GM12865 (cell line): ENCODE data around the gene MYOF.

Source experiments
- DNase-seq: peaks from one replicate; pipeline ENCODE4 v3.0.0; 2010; ENCODE audit warnings: low read depth
- H3K4me3 ChIP-seq: 2 replicates; pipeline ENCODE4 v1.5.1; 2011; ENCODE audit warnings: mild to moderate bottlenecking, low read depth, low read length, control low read depth
- TF ChIP-seq, protein P1 (sequence below): IDR thresholded peaks from 2 replicates; pipeline ENCODE4 v1.5.1; 2011; ENCODE audit warnings: low read length, control low read depth, low read depth, inconsistent platforms; ENCODE audit not compliant: insufficient read depth; ENCODE audit errors: missing control alignments

MYOF gene

DNA sequence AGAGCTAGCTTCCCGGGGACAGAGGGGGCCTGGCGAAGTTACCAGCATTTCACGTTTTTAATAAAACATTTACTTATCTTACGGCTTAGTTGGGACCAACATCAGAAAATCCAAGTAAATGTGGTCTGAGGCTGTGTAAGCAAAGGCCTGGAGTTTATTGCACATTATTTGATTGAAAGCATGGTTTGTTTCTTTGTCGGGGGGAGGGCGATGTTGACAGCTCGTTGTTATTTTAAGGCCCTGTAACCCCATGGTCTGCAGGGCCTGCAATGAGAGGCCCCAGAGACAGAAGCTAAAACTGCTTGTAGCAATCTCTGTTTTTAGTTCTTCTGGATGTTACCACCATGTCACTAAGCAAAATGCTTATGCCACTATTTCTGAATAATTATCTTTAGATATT, 88.9 kb downstream of the MYOF start:
- TF ChIP-seq, protein P1, sequence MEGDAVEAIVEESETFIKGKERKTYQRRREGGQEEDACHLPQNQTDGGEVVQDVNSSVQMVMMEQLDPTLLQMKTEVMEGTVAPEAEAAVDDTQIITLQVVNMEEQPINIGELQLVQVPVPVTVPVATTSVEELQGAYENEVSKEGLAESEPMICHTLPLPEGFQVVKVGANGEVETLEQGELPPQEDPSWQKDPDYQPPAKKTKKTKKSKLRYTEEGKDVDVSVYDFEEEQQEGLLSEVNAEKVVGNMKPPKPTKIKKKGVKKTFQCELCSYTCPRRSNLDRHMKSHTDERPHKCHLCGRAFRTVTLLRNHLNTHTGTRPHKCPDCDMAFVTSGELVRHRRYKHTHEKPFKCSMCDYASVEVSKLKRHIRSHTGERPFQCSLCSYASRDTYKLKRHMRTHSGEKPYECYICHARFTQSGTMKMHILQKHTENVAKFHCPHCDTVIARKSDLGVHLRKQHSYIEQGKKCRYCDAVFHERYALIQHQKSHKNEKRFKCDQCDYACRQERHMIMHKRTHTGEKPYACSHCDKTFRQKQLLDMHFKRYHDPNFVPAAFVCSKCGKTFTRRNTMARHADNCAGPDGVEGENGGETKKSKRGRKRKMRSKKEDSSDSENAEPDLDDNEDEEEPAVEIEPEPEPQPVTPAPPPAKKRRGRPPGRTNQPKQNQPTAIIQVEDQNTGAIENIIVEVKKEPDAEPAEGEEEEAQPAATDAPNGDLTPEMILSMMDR, result no peak
- no peak for DNase-seq
- H3K4me3 ChIP-seq, result no peak overlapping the region

DNA sequence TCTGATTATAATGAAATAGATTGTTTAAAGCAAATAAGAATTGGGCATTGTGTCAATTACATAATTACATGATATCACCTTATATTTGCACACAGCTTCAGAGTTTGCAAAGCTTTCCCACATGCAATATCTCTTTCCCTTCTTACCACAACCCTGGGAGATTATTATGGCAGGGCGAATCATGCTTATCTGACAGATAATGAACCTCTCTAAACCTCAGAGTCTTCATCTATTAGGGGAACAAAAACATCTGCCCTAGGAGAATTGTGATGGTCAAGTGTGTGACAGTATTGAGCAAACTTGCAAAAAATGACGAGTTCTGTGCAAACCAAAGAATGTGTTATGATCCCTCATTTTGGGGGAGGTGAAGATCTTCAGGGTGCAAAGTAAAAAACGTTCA, 90.0 kb downstream of the MYOF start:
- no peak for DNase-seq
- H3K4me3 ChIP-seq, result no peak overlapping the region
- TF ChIP-seq, protein P1, result no peak

DNA sequence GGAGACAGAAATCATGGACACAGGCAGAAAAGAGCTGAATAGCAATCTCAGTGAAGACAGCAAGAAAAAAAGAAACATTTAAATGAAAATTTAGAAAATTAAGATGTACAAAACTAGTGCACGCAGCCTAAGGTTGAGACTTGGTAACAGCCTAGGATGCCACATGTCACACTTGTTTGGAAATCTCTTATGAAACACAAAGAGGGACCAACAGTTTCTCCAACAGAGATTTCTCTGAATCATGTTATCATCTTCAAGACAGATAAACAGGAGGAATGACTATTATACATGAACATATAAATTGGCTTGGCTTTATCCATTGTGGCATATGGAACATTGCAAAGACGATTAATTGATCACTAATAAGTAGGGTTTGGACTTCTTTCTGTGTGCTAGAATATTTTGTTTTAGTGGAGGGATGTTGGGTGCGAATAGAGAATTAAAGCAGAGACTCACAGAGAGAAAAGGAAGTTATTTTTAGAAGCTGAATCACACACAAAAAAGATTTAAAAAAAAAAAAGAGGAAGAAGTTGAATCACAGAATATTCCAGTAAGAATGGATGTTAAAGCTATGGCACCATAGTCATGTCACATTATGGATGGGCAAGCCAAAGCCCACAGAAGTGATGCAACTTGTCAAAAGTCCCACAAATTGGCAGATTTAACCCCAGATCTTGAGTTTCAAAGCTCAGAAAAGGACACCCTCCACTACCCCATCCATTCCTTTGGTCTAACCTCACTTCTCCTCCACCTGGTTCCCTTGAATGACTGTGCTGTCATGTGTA, 91.6 kb downstream of the MYOF start:
- TF ChIP-seq, protein P1, result no peak
- H3K4me3 ChIP-seq, result no peak overlapping the region
- no peak for DNase-seq

DNA sequence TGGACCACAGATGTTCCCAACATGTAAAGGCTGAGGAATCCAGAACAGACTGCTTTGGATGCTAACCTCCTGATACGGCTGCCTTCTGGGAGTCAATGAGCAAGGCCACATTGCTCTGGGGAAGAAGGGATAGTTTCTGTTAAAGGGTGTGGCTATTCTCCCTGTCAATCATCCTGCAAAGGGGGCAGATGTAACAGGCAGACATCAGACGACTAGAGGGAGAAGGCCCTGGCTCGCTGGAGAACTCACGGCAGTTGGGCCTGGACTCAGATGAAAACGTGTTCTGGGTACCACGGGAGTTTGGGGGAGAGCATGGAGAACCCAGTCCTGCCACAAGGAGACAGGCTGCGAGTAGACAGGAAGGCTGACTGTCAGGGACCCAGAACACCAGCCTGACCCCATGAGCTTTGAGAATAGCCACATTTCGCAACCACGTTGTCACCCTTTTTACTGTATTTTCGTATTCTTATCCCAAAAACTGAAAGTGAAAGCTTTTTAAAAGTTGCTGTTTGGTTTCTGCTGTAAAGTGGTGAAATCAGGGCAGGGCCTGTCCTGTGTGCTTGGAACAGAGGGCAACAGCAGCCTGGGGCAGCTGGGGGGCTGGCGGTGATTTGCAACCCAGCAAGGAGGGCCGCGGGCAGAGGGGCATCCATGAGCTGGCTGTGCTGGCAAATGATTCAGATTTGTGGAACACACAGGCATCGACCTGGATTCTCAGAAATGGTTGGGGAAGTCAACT, 95.3 kb downstream of the MYOF start:
- DNase-seq, result peak; percentile 11
- TF ChIP-seq, protein P1, result no peak
- no peak overlapping the region for H3K4me3 ChIP-seq

DNA sequence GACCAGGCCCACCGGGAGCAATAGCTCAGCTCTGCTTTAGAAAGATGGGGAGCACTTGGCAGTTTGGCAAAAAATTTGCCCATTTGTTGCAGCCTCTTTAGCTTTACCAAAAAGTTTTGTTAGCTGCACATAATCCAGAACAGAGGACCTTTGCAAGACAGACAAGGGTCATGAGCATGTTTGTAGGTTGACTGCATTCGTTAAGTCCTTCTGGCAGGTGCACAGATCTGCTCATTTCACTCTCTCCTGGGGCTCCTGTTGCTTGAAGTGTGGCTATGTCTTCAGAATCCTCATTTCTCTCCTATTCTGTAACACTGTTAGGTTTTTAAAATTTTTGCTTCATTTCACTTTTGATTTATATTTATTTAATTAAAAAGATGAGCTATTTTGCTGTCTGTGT, 96.8 kb downstream of the MYOF start:
- DNase-seq, result no peak
- TF ChIP-seq, protein P1, result no peak
- no peak overlapping the region for H3K4me3 ChIP-seq

DNA sequence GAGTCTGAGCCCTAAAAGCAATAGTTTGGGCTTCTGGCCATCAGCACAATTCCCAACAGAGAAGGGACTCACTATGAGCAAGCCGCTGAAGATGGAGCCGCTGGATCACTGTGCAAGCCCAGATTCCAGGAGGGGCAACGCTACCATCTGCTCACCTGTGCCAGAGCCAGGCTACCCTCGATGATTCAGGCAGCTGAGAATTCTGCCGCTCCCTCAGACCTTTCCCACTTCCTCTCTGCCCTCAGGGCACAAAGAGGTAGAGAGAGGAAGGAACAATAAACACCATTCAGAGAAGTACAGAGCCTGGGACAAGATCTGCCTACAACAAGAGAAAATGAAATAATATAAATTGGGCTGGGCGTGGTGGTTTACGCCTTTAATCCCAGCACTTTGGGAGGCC, 98.1 kb downstream of the MYOF start:
- H3K4me3 ChIP-seq, result no peak overlapping the region
- TF ChIP-seq, protein P1, result no peak
- no peak for DNase-seq
